Measurements from ENCODE around the gene MS4A12. TPM values are rescaled to one million over a fixed set of nuclear protein-coding genes. Genes with fewer than 3 reads are reported as not detected.
"Not testable (repeated sequence)": the region's sequence is repeated elsewhere in the genome, so short reads cannot be mapped to it uniquely, and the experiment has no call there.

Gene MS4A12
- total RNA-seq, 4 donors from 2014 or later, result 0.75 TPM; not detected in 3

GRCh38 chr11:60528465-60528864 lies 35.9 kb downstream of the MS4A12 start:
- no peak for ATAC-seq
- Histone ChIP-seq H3K27me3 (no peaks in the 10 kb centered on the region), H3K4me1 (no peaks in the 10 kb centered on the region), H3K27ac (no peak overlapping the region), H3K36me3 (no peaks in the 10 kb centered on the region), H3K4me3 (no peak overlapping the region), H3K9me3 (no peaks in the 10 kb centered on the region)
- no peak for DNase-seq
- in situ Hi-C loops (cut with MboI; ENCODE audit: low sequenced_read_pairs in 4 of 4) (no loop called here), intact Hi-C loops (cut with DNase I; ENCODE audit: low total_unique reads) (no loop called here)
- TF ChIP-seq POLR2A (IDR thresholded peaks at IDR 0.05) (no peak), CTCF (IDR thresholded peaks at IDR 0.05 in 4 of 5, conservative IDR thresholded peaks at IDR 0.05 in 1 of 5) (no peak)

GRCh38 chr11:60528934-60529333 lies 36.4 kb downstream of the MS4A12 start:
- Histone ChIP-seq H3K27ac (no peak overlapping the region), H3K9me3 (no peaks in the 10 kb centered on the region), H3K27me3 (no peaks in the 10 kb centered on the region), H3K4me1 (no peaks in the 10 kb centered on the region), H3K4me3 (no peak overlapping the region), H3K36me3 (no peaks in the 10 kb centered on the region)
- TF ChIP-seq POLR2A (IDR thresholded peaks at IDR 0.05) (no peak), CTCF (IDR thresholded peaks at IDR 0.05 in 4 of 5, conservative IDR thresholded peaks at IDR 0.05 in 1 of 5) (no peak)
- intact Hi-C loops (cut with DNase I; ENCODE audit: low total_unique reads), result no loop called here
- no peak for ATAC-seq
- in situ Hi-C loops (cut with MboI; ENCODE audit: low sequenced_read_pairs in 4 of 4), result no loop called here
- DNase-seq, result no peak

- Histone ChIP-seq H3K27ac (no peak overlapping the region), H3K27me3 (no peaks in the 10 kb centered on the region), H3K9me3 (no peaks in the 10 kb centered on the region), H3K4me3 (no peak overlapping the region), H3K36me3 (no peaks in the 10 kb centered on the region), H3K4me1 (no peaks in the 10 kb centered on the region)
- in situ Hi-C loops (cut with MboI; ENCODE audit: low sequenced_read_pairs in 4 of 4), result no loop called here
- DNase-seq (no peak), ATAC-seq (no peak)
- TF ChIP-seq POLR2A (IDR thresholded peaks at IDR 0.05) (no peak), CTCF (IDR thresholded peaks at IDR 0.05 in 4 of 5, conservative IDR thresholded peaks at IDR 0.05 in 1 of 5) (no peak)
- intact Hi-C loops (cut with DNase I; ENCODE audit: low total_unique reads), result no loop called here
Observed at GRCh38 chr11:60530454-60531100, 38.0 kb downstream of the MS4A12 start.

GRCh38 chr11:60532383-60532782 lies 39.8 kb downstream of the MS4A12 start:
- intact Hi-C loops (cut with DNase I; ENCODE audit: low total_unique reads), result not testable (repeated sequence)

GRCh38 chr11:60538627-60539026 lies 46.0 kb downstream of the MS4A12 start:
- H3K27ac ChIP-seq; H3K36me3 ChIP-seq; ATAC-seq; DNase-seq; H3K27me3 ChIP-seq; H3K4me3 ChIP-seq; H3K4me1 ChIP-seq; intact Hi-C loops (cut with DNase I; ENCODE audit: low total_unique reads); in situ Hi-C loops (cut with MboI; ENCODE audit: low sequenced_read_pairs in 4 of 4); H3K9me3 ChIP-seq: not testable (repeated sequence)

More at GRCh38 chr11:60532383-60532782, 39.8 kb downstream of the MS4A12 start:
- H3K27me3 ChIP-seq; in situ Hi-C loops (cut with MboI; ENCODE audit: low sequenced_read_pairs in 4 of 4); H3K27ac ChIP-seq; H3K36me3 ChIP-seq; ATAC-seq; DNase-seq; H3K9me3 ChIP-seq; H3K4me3 ChIP-seq; H3K4me1 ChIP-seq: not testable (repeated sequence)

GRCh38 chr11:60544077-60544476 lies 51.5 kb downstream of the MS4A12 start:
- ATAC-seq, result no peak
- TF ChIP-seq POLR2A (IDR thresholded peaks at IDR 0.05), result no peak
- no peak for TF ChIP-seq CTCF (IDR thresholded peaks at IDR 0.05 in 4 of 5, conservative IDR thresholded peaks at IDR 0.05 in 1 of 5)
- intact Hi-C loops (cut with DNase I; ENCODE audit: low total_unique reads) (no loop called here), in situ Hi-C loops (cut with MboI; ENCODE audit: low sequenced_read_pairs in 4 of 4) (no loop called here)
- no peaks in the 10 kb centered on the region for H3K4me1 ChIP-seq
- no peaks in the 10 kb centered on the region for H3K27me3 ChIP-seq
- H3K27ac ChIP-seq, result no peak overlapping the region
- H3K36me3 ChIP-seq, result no peaks in the 10 kb centered on the region
- no peak overlapping the region for H3K4me3 ChIP-seq
- H3K9me3 ChIP-seq, result no peaks in the 10 kb centered on the region
- DNase-seq, result no peak

All from gastrocnemius medialis (tissue), 4 donors.